UCSD-AML1 (cell line): ENCODE results near the gene PARP3.
"Not testable (repeated sequence)": the region's sequence is repeated elsewhere in the genome, so short reads cannot be mapped to it uniquely, and the experiment has no call there.

Experiments
- DNase-seq: peaks from one replicate; lab custom pipeline; 2025; ENCODE audit not compliant: unreplicated experiment; lab: John Stamatoyannopoulos, UW

PARP3 gene

GRCh38 chr3:51983578-51984268, 41.6 kb downstream of the PARP3 start:
- DNase-seq, result no peak

GRCh38 chr3:51984269-51984647, 42.1 kb downstream of the PARP3 start:
- no peak for DNase-seq

GRCh38 chr3:51985063-51985462, 42.9 kb downstream of the PARP3 start:
- DNase-seq, result no peak

GRCh38 chr3:51986010-51986947, 44.1 kb downstream of the PARP3 start:
- no peak for DNase-seq

DNA sequence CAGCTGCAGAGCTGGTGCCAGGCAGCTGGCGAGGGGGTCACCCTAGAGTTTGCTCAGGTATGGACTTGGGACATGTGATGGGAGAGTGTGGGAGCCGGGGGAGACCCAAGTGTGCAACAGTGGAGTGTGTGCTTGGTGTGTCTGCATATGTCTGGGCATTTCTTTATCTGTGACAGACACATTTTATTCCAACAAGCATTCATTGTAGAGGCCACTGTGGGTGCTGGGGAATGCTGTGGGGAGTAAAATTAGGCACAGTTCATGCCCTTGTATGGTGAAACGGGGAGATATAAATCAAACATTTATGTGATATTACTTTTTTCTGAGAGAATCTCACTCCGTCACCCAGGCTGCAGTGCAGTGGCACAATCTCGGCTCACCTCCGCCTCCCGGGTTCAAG, 45.4 kb downstream of the PARP3 start:
- DNase-seq, result no peak

DNA sequence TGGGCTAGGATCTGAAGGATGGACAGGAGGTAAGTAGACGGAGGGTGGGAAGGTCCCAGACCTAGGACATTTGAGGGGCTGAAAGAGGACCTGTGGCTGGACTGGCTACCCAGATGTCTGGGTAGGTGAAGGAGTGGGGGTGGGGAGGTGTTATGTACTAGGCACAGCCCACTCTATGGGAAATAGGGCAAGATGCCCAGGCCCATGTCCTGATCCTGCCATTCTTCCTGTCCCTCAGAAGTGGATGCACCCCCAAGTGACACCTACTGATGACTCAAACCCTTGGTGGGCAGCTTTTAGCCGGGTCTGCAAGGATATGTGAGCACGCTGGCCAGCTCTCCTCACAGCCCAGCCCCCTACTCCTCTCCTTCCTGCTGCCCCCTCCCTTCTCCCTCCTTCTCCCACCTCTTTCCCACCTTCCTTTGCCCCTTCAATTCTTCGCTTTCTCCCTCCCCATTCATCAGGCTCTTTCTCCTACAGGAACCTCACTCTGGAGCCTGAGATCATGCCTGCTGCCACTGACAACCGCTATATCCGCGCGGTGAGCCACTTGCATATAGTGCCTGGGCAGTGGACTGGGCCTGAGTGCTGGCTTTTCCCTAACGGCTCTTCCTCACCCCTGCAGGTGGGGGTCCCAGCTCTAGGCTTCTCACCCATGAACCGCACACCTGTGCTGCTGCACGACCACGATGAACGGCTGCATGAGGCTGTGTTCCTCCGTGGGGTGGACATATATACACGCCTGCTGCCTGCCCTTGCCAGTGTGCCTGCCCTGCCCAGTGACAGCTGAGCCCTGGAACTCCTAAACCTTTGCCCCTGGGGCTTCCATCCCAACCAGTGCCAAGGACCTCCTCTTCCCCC, 46.4 kb downstream of the PARP3 start:
- no peak for DNase-seq

- not testable (repeated sequence) for DNase-seq
These were observed 48.4 kb downstream of the PARP3 start for GRCh38 chr3:51990501-51990971.

DNA sequence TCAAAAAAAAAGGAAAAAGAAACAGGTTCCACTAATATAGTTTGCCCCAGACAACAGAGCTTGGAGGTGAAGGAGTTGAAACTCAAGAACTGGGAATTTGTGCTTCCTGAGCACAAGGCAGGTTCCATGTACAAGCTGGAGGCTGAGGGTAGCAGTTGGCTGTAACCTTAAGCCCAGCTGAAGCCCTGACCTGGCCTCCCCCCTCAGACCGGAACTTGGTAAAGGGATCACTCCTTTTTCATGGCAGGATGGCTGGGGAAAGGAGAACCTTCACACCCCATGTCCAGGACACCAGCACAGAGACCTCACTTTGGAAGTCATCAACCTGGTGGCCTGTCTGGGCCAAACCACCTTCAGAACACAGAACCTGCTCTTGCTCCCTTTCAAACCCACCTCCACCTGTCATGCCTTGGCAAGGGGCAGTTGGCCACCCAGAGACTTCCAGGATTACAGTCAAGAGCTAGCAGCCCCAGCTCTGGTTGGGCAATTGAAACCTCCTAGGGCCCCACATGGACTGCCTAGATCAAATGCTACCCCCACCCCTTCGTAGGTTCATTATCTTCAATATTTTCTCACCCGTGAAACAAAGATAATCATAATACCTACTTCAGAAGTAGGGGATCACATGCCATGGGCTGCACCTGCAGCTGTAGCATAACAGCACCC, 50.0 kb downstream of the PARP3 start:
- no peak for DNase-seq

DNA sequence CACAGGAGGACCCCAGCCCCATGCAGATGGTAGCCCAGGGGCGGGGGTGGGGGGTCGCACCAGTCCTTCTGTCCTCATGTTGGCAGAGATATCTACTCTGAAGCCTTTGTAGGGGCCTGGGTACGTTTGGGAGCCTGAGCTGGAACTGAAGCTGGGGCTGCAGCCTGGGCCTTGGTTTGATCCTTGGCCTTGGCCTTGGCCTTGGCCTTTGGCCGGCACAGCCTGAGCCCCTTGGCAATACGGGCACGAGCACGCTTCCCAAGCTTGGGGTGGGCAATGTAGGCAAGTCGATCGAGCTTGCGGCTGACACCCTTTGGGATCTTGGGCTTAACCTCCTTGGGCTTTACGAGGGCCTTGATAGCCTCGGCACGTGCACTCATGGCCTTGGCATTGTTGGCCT, 51.5 kb downstream of the PARP3 start:
- DNase-seq, result not testable (repeated sequence)

GRCh38 chr3:51994530-51994929, 52.4 kb downstream of the PARP3 start:
- DNase-seq, result no peak

- peak; percentile 93 for DNase-seq
These were observed 53.4 kb downstream of the PARP3 start, which contains the start of gene RPL29 for GRCh38 chr3:51995346-51996163. Gene RPL29, minus strand, starts transcription at chr3:51995895. Its CDS starts 434 bp downstream, at chr3:51995461.

GRCh38 chr3:51997172-51997571, 55.0 kb downstream of the PARP3 start:
- no peak for DNase-seq

GRCh38 chr3:51997935-51998596, 55.9 kb downstream of the PARP3 start:
- no peak for DNase-seq
